Measurements from ENCODE around the gene CACNA1A. TPM values are rescaled to one million over a fixed set of nuclear protein-coding genes. Genes with fewer than 3 reads are reported as not detected.
A peak's percentile ranks its signal among the peaks of the same experiment; 100 is the strongest.

The CACNA1A gene
- total RNA-seq, 1 donor from 2014 or later, result 16.5 TPM

- peaks cover 24% of the 10 kb centered on the region for H3K4me1 ChIP-seq
- H3K4me1 Mint-ChIP-seq, result peaks cover 45% of the 10 kb centered on the region
These were observed 341.7 kb downstream of the CACNA1A start for GRCh38 chr19:13164343-13165161.

DNA sequence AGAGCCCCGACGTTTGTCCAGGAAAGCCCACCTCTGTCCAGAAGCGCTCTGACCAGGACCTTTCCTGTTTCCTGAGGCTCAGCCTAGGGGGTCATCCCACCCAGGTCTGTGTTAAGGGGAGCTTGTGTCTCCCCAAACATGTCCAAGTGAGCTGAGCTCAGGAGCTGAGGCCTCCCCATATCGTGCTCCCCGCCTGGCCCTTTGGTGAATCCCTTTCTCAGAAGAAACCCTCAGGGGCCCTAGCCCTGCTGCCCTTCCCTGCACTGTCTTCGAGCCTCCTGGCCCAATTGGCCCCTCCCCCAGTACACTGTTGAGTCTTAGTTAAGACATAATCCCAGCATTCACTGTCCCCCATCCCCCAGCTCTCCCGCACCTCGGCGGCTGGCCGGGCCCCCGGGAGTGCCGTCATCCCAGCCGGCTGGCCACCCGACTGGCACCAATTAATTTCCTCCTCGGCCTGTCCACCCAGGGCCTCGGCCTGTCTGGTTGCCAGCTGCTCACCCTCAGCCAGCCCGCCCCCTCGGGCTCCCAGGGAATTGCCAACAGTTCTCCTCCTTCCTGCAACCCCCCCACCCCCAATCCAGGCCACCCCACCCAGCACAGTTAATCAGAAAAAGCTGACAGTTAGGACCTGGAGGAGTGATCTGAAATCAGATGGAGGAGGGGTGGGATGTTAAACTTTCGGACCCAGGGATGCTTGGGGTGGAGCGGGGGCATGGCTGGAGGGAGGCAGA lies 342.5 kb downstream of the CACNA1A start:
- peaks cover 24% of the 10 kb centered on the region for H3K4me1 ChIP-seq
- peak overlapping the region; percentile 72 for H3K4me2 ChIP-seq
- peaks cover 43% of the 10 kb centered on the region for H3K4me1 Mint-ChIP-seq
- no peaks in the 10 kb centered on the region for H3K9me3 Mint-ChIP-seq
- no peaks in the 10 kb centered on the region for H3K36me3 ChIP-seq
- no peaks in the 10 kb centered on the region for H3K27me3 ChIP-seq
- H3K27me3 Mint-ChIP-seq (ENCODE audit: insufficient read depth, low read depth), result peaks cover 5% of the 10 kb centered on the region
- no peaks in the 10 kb centered on the region for H3K79me2 ChIP-seq (ENCODE audit: low read depth)
- H3K4me3 Mint-ChIP-seq, result peak overlapping the region; percentile 83
- TF ChIP-seq CTCF (IDR thresholded peaks at IDR 0.05) (no peak), EZH2phosphoT487 (IDR thresholded peaks at IDR 0.05) (peak; percentile 15)
- no peaks in the 10 kb centered on the region for H3K36me3 Mint-ChIP-seq
- H3K9me3 ChIP-seq (ENCODE audit: low read depth), result no peaks in the 10 kb centered on the region
- no peaks in the 10 kb centered on the region for H4K20me1 ChIP-seq (ENCODE audit: low read depth)
- H3K4me3 ChIP-seq, result peak overlapping the region; percentile 47
- peak; percentile 94 for DNase-seq (ENCODE audit: low spot score)
- peak overlapping the region; percentile 94 for H3K27ac Mint-ChIP-seq
- H3F3A ChIP-seq (ENCODE audit: low read depth), result peaks cover 57% of the 10 kb centered on the region
- peak overlapping the region; percentile 91 for H3K27ac ChIP-seq
- peak overlapping the region; percentile 1 for H2AFZ ChIP-seq (replicated peaks)
- H3K9ac ChIP-seq, result no peak overlapping the region

More at GRCh38 chr19:13164343-13165161, 341.7 kb downstream of the CACNA1A start:
- Histone ChIP-seq H3K79me2 (ENCODE audit: low read depth) (no peaks in the 10 kb centered on the region), H3F3A (ENCODE audit: low read depth) (peaks cover 57% of the 10 kb centered on the region), H3K4me3 (peak overlapping the region; percentile 47), H4K20me1 (ENCODE audit: low read depth) (no peaks in the 10 kb centered on the region), H3K36me3 (no peaks in the 10 kb centered on the region), H3K27me3 (no peaks in the 10 kb centered on the region), H3K9ac (no peak overlapping the region), H3K9me3 (ENCODE audit: low read depth) (no peaks in the 10 kb centered on the region), H2AFZ (replicated peaks) (peak overlapping the region; percentile 1), H3K27ac (peak overlapping the region; percentile 91), H3K4me2 (peak overlapping the region; percentile 72)
- peaks cover 8% of the 10 kb centered on the region for H3K27me3 Mint-ChIP-seq (ENCODE audit: insufficient read depth, low read depth)
- peak overlapping the region; percentile 76 for H3K4me3 Mint-ChIP-seq
- no peak for TF ChIP-seq CTCF (IDR thresholded peaks at IDR 0.05)
- TF ChIP-seq EZH2 (IDR thresholded peaks at IDR 0.05), result no peak
- no peak for TF ChIP-seq EZH2phosphoT487 (IDR thresholded peaks at IDR 0.05)
- DNase-seq (ENCODE audit: low spot score), result peak; percentile 92
- H3K36me3 Mint-ChIP-seq, result no peaks in the 10 kb centered on the region
- peak overlapping the region; percentile 97 for H3K27ac Mint-ChIP-seq
- H3K9me3 Mint-ChIP-seq, result no peaks in the 10 kb centered on the region

DNA sequence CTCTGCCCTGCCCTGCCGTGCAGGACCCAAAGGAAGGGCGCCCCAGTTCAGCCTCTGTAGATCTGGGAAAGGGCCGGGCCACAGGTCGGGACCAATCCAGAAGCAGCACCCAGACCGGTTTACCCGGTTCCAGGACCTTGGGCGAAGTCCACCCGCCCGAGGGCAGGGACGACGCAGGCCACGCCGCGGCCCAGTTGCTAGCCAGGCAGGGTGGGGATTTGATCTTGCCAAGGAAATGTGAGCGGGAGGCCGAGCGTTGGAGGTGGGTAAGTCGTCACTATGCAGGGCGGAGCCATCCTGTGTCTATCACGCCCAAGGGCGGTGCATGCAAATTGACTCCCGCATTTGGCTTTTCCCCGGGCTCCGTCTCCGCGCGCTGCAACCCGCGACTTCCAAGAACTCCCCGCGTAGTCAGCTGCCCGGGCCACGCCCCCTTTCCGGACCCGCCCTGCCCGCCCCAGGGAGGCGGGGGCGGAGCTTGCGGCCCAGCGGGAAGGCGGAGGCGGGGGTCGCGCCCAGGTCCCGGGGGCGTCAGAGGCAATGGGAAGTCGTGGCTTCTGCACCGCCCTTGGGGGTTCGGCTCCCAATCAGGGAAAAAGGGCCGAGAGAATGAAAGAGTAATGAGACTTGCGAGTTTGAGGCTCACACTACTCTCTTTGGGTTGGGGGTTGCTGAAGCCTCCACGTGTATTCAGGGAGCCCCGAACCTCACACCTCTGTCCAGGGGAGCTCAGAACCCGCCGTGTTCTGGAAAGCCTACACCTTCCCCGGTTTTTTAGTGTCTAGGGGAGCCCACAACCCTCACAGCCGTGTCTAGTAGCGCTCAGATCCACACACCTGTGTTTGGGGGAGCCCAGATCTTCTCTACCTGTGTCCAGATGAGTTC lies 343.3 kb downstream of the CACNA1A start:
- no peaks in the 10 kb centered on the region for H3K27me3 ChIP-seq
- peak overlapping the region; percentile 91 for H3K27ac ChIP-seq
- H3K4me2 ChIP-seq, result peak overlapping the region; percentile 72
- peak overlapping the region; percentile 83 for H3K4me3 Mint-ChIP-seq
- H3K4me1 Mint-ChIP-seq, result peaks cover 45% of the 10 kb centered on the region
- H3F3A ChIP-seq (ENCODE audit: low read depth), result peaks cover 57% of the 10 kb centered on the region
- no peaks in the 10 kb centered on the region for H3K36me3 ChIP-seq
- TF ChIP-seq EZH2 (IDR thresholded peaks at IDR 0.05) (no peak), EZH2phosphoT487 (IDR thresholded peaks at IDR 0.05) (no peak), CTCF (IDR thresholded peaks at IDR 0.05) (no peak)
- peaks cover 24% of the 10 kb centered on the region for H3K4me1 ChIP-seq
- no peaks in the 10 kb centered on the region for H4K20me1 ChIP-seq (ENCODE audit: low read depth)
- DNase-seq (ENCODE audit: low spot score), result peak; percentile 97
- H3K79me2 ChIP-seq (ENCODE audit: low read depth), result no peaks in the 10 kb centered on the region
- peak overlapping the region; percentile 47 for H3K4me3 ChIP-seq
- no peak overlapping the region for H3K9ac ChIP-seq
- H3K36me3 Mint-ChIP-seq, result no peaks in the 10 kb centered on the region
- H2AFZ ChIP-seq (replicated peaks), result peak overlapping the region; percentile 91
- H3K27ac Mint-ChIP-seq, result peak overlapping the region; percentile 94
- no peaks in the 10 kb centered on the region for H3K9me3 ChIP-seq (ENCODE audit: low read depth)
- peaks cover 11% of the 10 kb centered on the region for H3K27me3 Mint-ChIP-seq (ENCODE audit: insufficient read depth, low read depth)
- H3K9me3 Mint-ChIP-seq, result no peaks in the 10 kb centered on the region

All from neural progenitor cell (in vitro differentiated cells).